AG04449 (cell line): ENCODE results near the gene VTN.
A peak's percentile ranks its signal among the peaks of the same experiment; 100 is the strongest.

ENCODE experiments used
- CTCF ChIA-PET: fragments of 350-600 bp; formaldehyde crosslinking; extraction: SDS; loops from one replicate; lab custom pipeline; 2021; ENCODE audit warnings: antibody characterized with exemption; lab: Yijun Ruan, JAX
- POLR2A ChIA-PET: fragments of 400-600, 350-600 bp; formaldehyde crosslinking; extraction: SDS; loops from one replicate; lab custom pipeline; 2020; ENCODE audit warnings: antibody characterized with exemption, inconsistent platforms; lab: Yijun Ruan, JAX
- DNase-seq: peaks from one replicate; pipeline ENCODE4 v3.0.0-alpha.2; 2010; ENCODE audit warnings: low read depth, low spot score
- H3K4me3 ChIP-seq: 2 replicates; pipeline ENCODE4 v1.5.1; 2011; ENCODE audit warnings: low read depth, mild to moderate bottlenecking, control low read depth, low read length
- CTCF ChIP-seq: IDR thresholded peaks from one replicate; pipeline ENCODE4 v1.5.1; 2011; ENCODE audit warnings: mild to moderate bottlenecking, moderate library complexity, low read length, control low read depth, inconsistent platforms; ENCODE audit not compliant: insufficient read depth; ENCODE audit errors: missing control alignments

Gene VTN

GRCh38 chr17:28350271-28350670, 19.8 kb downstream of the VTN start:
- no peak overlapping the region for H3K4me3 ChIP-seq
- no peak for DNase-seq
- CTCF ChIA-PET: interaction anchor here (0.6 to 1.6 kb wide), 4 partner anchors 9 to 117 kb away, joined by 3 to 5 read pairs (median 3); partner anchors contain the start of genes IFT20 and TNFAIP1
- POLR2A ChIA-PET: no interaction called here
- no peak for TF ChIP-seq CTCF

GRCh38 chr17:28348979-28349378, 21.1 kb downstream of the VTN start:
- CTCF ChIA-PET: interaction anchor here (1.4 to 1.6 kb wide), 2 partner anchors 115 to 117 kb away, joined by 4 to 5 read pairs; no protein-coding TSS in a partner anchor
- no peak for DNase-seq
- no peak for TF ChIP-seq CTCF
- no peak overlapping the region for H3K4me3 ChIP-seq
- POLR2A ChIA-PET: interaction anchor here (3.2 kb wide), 1 partner anchor 8 kb away, joined by 20 read pairs; the partner anchor contains the start of gene POLDIP2

GRCh38 chr17:28347261-28347891, 22.7 kb downstream of the VTN start:
- TF ChIP-seq CTCF: no peak
- DNase-seq: peak; percentile 78
- no peak overlapping the region for H3K4me3 ChIP-seq
- POLR2A ChIA-PET: interaction anchor here (1.0 to 5.5 kb wide), 5 partner anchors 8 to 17 kb away, joined by 3 to 55 read pairs (median 6); partner anchors contain the start of genes IFT20, POLDIP2, SEBOX and TNFAIP1
- CTCF ChIA-PET: interaction anchor here (1.7 to 3.3 kb wide), 4 partner anchors 9 to 113 kb away, joined by 5 to 20 read pairs (median 10); partner anchors contain the start of genes IFT20, POLDIP2 and TNFAIP1

- no peak for DNase-seq
- ChIA-PET POLR2A (interaction anchor here (1.0 to 5.5 kb wide), 6 partner anchors 8 to 18 kb away, joined by 3 to 55 read pairs (median 8); partner anchors contain the start of genes IFT20, POLDIP2, SEBOX and TNFAIP1), CTCF (interaction anchor here (1.3 to 3.3 kb wide), 6 partner anchors 9 to 113 kb away, joined by 3 to 20 read pairs (median 10); partner anchors contain the start of genes IFT20, POLDIP2 and TNFAIP1)
- TF ChIP-seq CTCF: peak; percentile 20
- H3K4me3 ChIP-seq: no peak overlapping the region
Observed at GRCh38 chr17:28346746-28347246, 23.3 kb downstream of the VTN start.

GRCh38 chr17:28346199-28346580, 23.9 kb downstream of the VTN start:
- no peak overlapping the region for H3K4me3 ChIP-seq
- CTCF ChIA-PET: interaction anchor here (0.9 to 3.3 kb wide), 7 partner anchors 8 to 115 kb away, joined by 3 to 20 read pairs (median 5); partner anchors contain the start of genes IFT20, POLDIP2 and TNFAIP1
- POLR2A ChIA-PET: interaction anchor here (1.8 to 5.5 kb wide), 3 partner anchors 9 to 11 kb away, joined by 5 to 55 read pairs (median 9); partner anchors contain the start of genes IFT20, POLDIP2 and TNFAIP1
- DNase-seq: no peak
- TF ChIP-seq CTCF: no peak
